Breast epithelium (tissue), 4 donors: ENCODE results near the gene SACS. TPM values are rescaled to one million over a fixed set of nuclear protein-coding genes. Genes with fewer than 3 reads are reported as not detected.

Experiments used
- DNase-seq, 2 donors: peaks; one replicate each; pipeline ENCODE4 v3.0.0-alpha.2; 2019; ENCODE audit warnings: low spot score in 2 of 2
- H3K27ac ChIP-seq, 2 donors: fragments of 200-600 bp; sonication (generic) in 1 of 2; one replicate each; pipeline ENCODE4 v1.5.1; 2016 to 2019; ENCODE audit warnings: mild to moderate bottlenecking in 1 of 2
- H3K27me3 ChIP-seq, 2 donors: fragments of 200-600 bp; sonication (generic) in 1 of 2; one replicate each; pipeline versions ENCODE4 v1.5.1 to v1.6.0; 2017 to 2019; ENCODE audit warnings: control low read depth in 1 of 2, mild to moderate bottlenecking in 1 of 2
- H3K36me3 ChIP-seq: fragments of 200-600 bp; one replicate; pipeline ENCODE4 v1.5.1; 2019
- H3K4me1 ChIP-seq, 2 donors: fragments of 200-600 bp; sonication (generic); one replicate each; pipeline ENCODE4 v1.5.1; 2016 to 2019; ENCODE audit warnings: control low read depth in 1 of 2
- H3K4me3 ChIP-seq, 3 donors: fragments of 200-600 bp; sonication (generic); 1 replicate in 2 of 3; 2 replicates in 1 of 3; pipeline ENCODE4 v1.5.1; 2016 to 2019; ENCODE audit warnings: mild to moderate bottlenecking in 3 of 3, moderate library complexity in 2 of 3
- H3K9me3 ChIP-seq, 2 donors: fragments of 200-600 bp; sonication (generic) in 1 of 2; one replicate each; pipeline ENCODE4 v1.5.1; 2016 to 2019; ENCODE audit warnings: control low read depth in 1 of 2
- POLR2A ChIP-seq: fragments of 450-650 bp; IDR thresholded peaks from one replicate; pipeline ENCODE4 v1.6.1; 2016; ENCODE audit warnings: antibody characterized with exemption, mild to moderate bottlenecking, moderate library complexity
- POLR2AphosphoS5 ChIP-seq, 3 donors: sonication (generic); formaldehyde crosslinking; IDR thresholded peaks; one replicate each; pipeline ENCODE4 v1.6.1; 2017; ENCODE audit warnings: antibody characterized with exemption in 3 of 3
- intact Hi-C: fragments of 100-400 bp; cut with DNase I; formaldehyde crosslinking; loops from one replicate; pipeline ENCODE4 v1.15.1; 2023; ENCODE audit warnings: low total_unique reads
- total RNA-seq, 3 donors: library from RNA; depleted of rRNA; stranded (reverse); fragments of >200 nt; gene quantifications; one replicate each; pipeline ENCODE4 v1.1.0, GENCODE V29; 2016
- TF ChIP-seq, protein P1 (sequence below), 3 donors: fragments of 450-650 bp; IDR thresholded peaks; one replicate each; pipeline ENCODE4 v1.5.1; 2016 to 2017; ENCODE audit warnings: antibody characterized with exemption in 3 of 3, mild to moderate bottlenecking in 3 of 3, moderate library complexity in 3 of 3

The SACS gene
- total RNA-seq, 3 donors from 2014 or later: 26.2 to 36.3 (median 32.4) TPM

DNA sequence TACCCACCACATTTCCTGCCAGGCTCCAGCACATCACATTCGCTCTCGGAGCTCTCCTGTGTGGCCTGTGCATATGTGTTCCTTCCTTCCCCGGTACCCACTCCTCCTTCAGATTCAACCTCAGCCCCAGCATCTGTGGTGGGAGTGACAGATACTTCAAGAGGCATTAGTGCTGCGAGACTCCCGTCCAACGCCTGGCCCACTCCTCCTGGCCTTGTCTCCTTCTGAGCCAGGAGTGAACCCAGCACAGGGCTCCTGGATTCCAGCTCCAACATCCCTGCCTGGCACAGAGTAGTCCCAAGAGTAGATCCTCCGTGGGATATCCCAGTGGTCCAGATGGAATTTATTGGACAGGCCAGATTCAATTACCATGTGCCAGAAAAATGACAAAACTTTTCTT lies 55.9 kb downstream of the SACS start:
- DNase-seq: no peak
- peaks cover 0 to 5% of the 10 kb centered on the region in 2 donors for H3K4me1 ChIP-seq
- intact Hi-C loops: no loop called here

DNA sequence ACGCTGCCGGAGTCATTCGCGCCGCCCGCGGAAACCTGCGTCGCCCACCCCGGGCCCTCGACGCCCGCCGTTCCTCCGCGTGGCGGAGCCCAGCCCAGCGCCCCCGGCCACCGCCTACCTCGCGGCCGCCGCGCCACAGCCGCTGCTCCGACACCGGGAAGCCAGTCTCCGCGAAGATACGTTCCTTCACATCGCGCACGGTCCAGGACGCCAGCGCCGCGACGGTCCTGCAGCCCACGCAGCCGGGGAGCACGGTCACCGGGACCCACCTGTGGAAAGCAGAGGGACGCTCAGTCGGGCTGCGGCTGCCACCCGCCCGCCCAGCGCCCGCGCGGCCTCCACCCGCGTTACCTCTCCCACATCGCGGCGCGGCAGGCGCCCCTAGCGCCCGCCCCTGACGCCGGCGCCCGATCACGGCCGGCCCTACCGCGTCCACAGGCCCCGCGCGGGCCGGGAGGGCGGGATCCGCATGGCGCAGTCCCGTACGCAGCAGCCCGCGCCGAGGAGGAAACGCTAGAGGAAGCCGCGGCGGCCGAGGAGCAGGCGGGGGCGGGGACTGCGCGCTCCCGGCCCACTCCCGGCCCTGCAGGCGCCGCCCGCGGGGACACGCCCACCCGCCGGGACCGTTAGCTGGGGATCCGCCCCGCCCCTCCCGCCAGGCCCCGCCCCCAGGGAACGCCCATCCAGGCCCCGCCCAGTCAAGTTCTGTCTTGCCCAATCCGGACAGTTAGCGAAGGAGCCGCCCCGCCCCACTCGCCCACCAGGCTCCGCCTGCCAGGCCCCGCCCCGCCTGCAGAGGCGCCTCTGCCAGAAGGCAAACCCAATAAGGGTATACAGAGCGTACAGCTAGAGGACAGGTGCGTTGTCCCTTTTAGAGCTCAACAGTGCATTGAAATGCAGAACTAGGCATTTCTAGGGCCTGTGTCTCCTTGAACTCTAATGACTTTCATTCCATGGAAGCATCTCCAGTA lies 58.2 kb downstream of the SACS start:
- H3K4me3 ChIP-seq: peak overlapping the region; percentile 77 to 98 (median 83)
- intact Hi-C loops: no loop called here
- TF ChIP-seq POLR2AphosphoS5 (IDR thresholded peaks at IDR 0.05) (peak in 1 of 3 donors; percentile 13), POLR2A (no peak)
- TF ChIP-seq, protein P1, sequence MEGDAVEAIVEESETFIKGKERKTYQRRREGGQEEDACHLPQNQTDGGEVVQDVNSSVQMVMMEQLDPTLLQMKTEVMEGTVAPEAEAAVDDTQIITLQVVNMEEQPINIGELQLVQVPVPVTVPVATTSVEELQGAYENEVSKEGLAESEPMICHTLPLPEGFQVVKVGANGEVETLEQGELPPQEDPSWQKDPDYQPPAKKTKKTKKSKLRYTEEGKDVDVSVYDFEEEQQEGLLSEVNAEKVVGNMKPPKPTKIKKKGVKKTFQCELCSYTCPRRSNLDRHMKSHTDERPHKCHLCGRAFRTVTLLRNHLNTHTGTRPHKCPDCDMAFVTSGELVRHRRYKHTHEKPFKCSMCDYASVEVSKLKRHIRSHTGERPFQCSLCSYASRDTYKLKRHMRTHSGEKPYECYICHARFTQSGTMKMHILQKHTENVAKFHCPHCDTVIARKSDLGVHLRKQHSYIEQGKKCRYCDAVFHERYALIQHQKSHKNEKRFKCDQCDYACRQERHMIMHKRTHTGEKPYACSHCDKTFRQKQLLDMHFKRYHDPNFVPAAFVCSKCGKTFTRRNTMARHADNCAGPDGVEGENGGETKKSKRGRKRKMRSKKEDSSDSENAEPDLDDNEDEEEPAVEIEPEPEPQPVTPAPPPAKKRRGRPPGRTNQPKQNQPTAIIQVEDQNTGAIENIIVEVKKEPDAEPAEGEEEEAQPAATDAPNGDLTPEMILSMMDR (IDR thresholded peaks at IDR 0.05): peak in 1 of 3 donors; percentile 26
- H3K9me3 ChIP-seq: no peaks in the 10 kb centered on the region
- no peaks in the 10 kb centered on the region for H3K36me3 ChIP-seq
- no peaks in the 10 kb centered on the region for H3K27me3 ChIP-seq
- H3K27ac ChIP-seq: peak overlapping the region; percentile 80 to 91
- DNase-seq: peak; percentile 93 to 94
- peaks cover 0 to 5% of the 10 kb centered on the region in 2 donors for H3K4me1 ChIP-seq

More for the DNA sequence above, 55.9 kb downstream of the SACS start:
- no peaks in the 10 kb centered on the region for H3K36me3 ChIP-seq
- H3K27me3 ChIP-seq: no peaks in the 10 kb centered on the region
- H3K9me3 ChIP-seq: no peaks in the 10 kb centered on the region
- H3K27ac ChIP-seq: peak overlapping the region; percentile 67 to 70
- TF ChIP-seq POLR2A (no peak), POLR2AphosphoS5 (IDR thresholded peaks at IDR 0.05) (no peak)
- TF ChIP-seq, protein P1 (IDR thresholded peaks at IDR 0.05): no peak
- H3K4me3 ChIP-seq: no peak overlapping the region

DNA sequence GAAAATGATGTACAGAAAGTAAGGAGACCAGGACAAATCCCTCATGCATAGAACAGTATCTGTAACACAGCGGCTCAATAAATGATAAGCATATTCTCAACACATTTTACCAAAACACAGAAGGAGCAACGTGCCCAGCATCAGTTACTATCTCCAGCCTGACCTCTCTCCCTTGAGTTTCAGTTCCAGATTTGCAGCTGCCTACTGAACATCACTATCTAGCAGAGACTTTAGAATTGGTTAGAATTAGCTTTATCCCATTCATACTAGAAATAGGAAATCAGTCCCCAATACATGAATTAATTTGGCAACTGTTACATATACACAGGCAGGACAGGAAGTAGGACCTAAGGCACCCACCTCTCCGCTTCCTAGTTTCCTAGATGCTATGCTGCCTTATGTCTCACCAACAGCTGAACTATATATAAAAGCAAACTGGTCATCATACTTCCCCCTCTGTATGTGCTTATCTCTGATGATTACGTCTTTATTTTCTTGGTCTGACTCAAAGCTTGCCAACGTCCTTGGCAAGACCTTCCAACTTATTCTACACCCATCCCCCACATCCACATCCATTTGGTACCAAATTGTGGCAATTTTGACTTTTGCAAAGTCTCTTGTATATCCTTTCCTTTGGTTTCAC lies 61.1 kb downstream of the SACS start:
- H3K9me3 ChIP-seq: no peaks in the 10 kb centered on the region
- intact Hi-C loops: no loop called here
- no peaks in the 10 kb centered on the region for H3K36me3 ChIP-seq
- no peak overlapping the region for H3K4me3 ChIP-seq
- no peak overlapping the region for H3K27ac ChIP-seq
- H3K27me3 ChIP-seq: no peaks in the 10 kb centered on the region
- peaks cover 0 to under 1% of the 10 kb centered on the region in 2 donors for H3K4me1 ChIP-seq
- TF ChIP-seq, protein P1 (IDR thresholded peaks at IDR 0.05): no peak
- TF ChIP-seq POLR2A (no peak), POLR2AphosphoS5 (IDR thresholded peaks at IDR 0.05) (no peak)
- DNase-seq: no peak

DNA sequence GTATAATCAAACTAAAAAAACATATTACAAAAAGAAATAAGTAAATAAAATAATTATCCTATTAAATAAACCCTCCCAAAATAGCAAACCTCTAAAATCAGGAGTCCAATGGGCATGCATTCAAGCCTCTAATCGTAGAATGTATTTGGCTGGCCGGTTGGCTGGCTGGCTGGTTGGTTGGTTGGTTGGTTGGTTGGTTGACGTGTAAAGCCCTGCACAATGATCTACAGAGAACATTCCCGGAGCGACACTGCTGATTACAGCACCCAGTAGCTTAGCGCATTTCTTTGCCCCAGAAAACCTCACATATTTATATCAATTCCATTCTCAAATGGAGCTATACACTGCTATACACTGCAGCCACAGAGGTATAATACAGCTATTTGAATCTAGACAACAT lies 65.6 kb downstream of the SACS start:
- no peaks in the 10 kb centered on the region for H3K4me1 ChIP-seq
- H3K9me3 ChIP-seq: no peaks in the 10 kb centered on the region
- no peak overlapping the region for H3K27ac ChIP-seq
- TF ChIP-seq, protein P1 (IDR thresholded peaks at IDR 0.05): no peak
- no peak for TF ChIP-seq POLR2AphosphoS5 (IDR thresholded peaks at IDR 0.05)
- TF ChIP-seq POLR2A: no peak
- no peak for DNase-seq
- peaks cover 5% of the 10 kb centered on the region for H3K36me3 ChIP-seq
- H3K27me3 ChIP-seq: no peaks in the 10 kb centered on the region
- no peak overlapping the region for H3K4me3 ChIP-seq
- intact Hi-C loops: no loop called here

DNA sequence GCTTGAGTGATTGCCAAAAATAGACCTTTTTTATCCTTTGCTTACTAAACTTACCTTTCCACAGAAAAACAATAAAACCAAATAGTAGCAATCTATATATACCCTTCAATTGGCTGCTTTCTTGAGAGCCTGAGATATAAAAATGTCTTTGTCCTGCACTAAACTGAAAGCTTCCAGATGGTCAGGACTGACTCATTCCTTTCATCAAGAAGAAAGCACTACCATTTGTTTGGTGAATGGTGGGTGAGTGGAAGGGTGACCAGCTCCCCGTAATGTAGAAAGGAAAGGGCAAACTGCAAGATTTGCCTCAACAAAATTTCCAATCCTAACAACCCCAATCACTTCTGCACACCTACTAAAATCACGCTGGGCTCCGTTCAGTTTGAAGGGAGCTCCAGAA lies 67.8 kb downstream of the SACS start:
- Histone ChIP-seq H3K27me3 (no peaks in the 10 kb centered on the region), H3K36me3 (peaks cover 5% of the 10 kb centered on the region), H3K9me3 (no peaks in the 10 kb centered on the region), H3K4me3 (no peak overlapping the region), H3K27ac (no peak overlapping the region), H3K4me1 (no peaks in the 10 kb centered on the region)
- TF ChIP-seq POLR2A: no peak
- TF ChIP-seq, protein P1 (IDR thresholded peaks at IDR 0.05): no peak
- intact Hi-C loops: no loop called here
- no peak for DNase-seq
